GM21576 (cell line): ENCODE data around the gene LDLRAD4.

Experiments
- ATAC-seq: cut with Tn5 transposase; IDR thresholded peaks from one replicate; pipeline ENCODE4 v1.9.1; 2021; ENCODE audit warnings: mild to moderate bottlenecking, moderate library complexity; ENCODE audit not compliant: unreplicated experiment

LDLRAD4 gene

GRCh38 chr18:13454363-13455150 is 236.0 kb downstream of the LDLRAD4 start:
- ATAC-seq = no peak

GRCh38 chr18:13455471-13455870 is 236.9 kb downstream of the LDLRAD4 start:
- ATAC-seq = no peak

GRCh38 chr18:13455960-13456481 is 237.5 kb downstream of the LDLRAD4 start:
- peak; percentile 60 for ATAC-seq

- no peak for ATAC-seq
Measured at GRCh38 chr18:13456736-13457271, 238.2 kb downstream of the LDLRAD4 start.

GRCh38 chr18:13457327-13457726 is 238.8 kb downstream of the LDLRAD4 start:
- no peak for ATAC-seq

- ATAC-seq = no peak
Measured at GRCh38 chr18:13460946-13461345, 242.4 kb downstream of the LDLRAD4 start.

- ATAC-seq = no peak
Measured at GRCh38 chr18:13461469-13461868, 242.9 kb downstream of the LDLRAD4 start.

- ATAC-seq = no peak
Measured at GRCh38 chr18:13461936-13462335, 243.4 kb downstream of the LDLRAD4 start.

GRCh38 chr18:13462686-13463085 is 244.1 kb downstream of the LDLRAD4 start:
- ATAC-seq = no peak

GRCh38 chr18:13463526-13464210 is 245.1 kb downstream of the LDLRAD4 start:
- no peak for ATAC-seq

GRCh38 chr18:13464432-13465123 is 246.0 kb downstream of the LDLRAD4 start:
- ATAC-seq = peak; percentile 97

GRCh38 chr18:13465124-13465446 is 246.5 kb downstream of the LDLRAD4 start:
- ATAC-seq = peak; percentile 12

GRCh38 chr18:13465476-13465875 is 246.9 kb downstream of the LDLRAD4 start:
- ATAC-seq = no peak

GRCh38 chr18:13470516-13471197 is 252.1 kb downstream of the LDLRAD4 start:
- ATAC-seq = no peak

GRCh38 chr18:13471198-13471845 is 252.8 kb downstream of the LDLRAD4 start:
- ATAC-seq = no peak

GRCh38 chr18:13471971-13472628 is 253.5 kb downstream of the LDLRAD4 start:
- no peak for ATAC-seq

GRCh38 chr18:13473751-13474150 is 255.2 kb downstream of the LDLRAD4 start:
- no peak for ATAC-seq

GRCh38 chr18:13474336-13474735 is 255.8 kb downstream of the LDLRAD4 start:
- no peak for ATAC-seq

- no peak for ATAC-seq
Measured at GRCh38 chr18:13474907-13475545, 256.5 kb downstream of the LDLRAD4 start.
